IMR-90 (cell line): ENCODE data around the gene NKD1. TPM values are rescaled to one million over a fixed set of nuclear protein-coding genes. Genes with fewer than 3 reads are reported as not detected.

Source experiments
- ATAC-seq: fragments of 200-7000 bp; cut with Tn5 transposase; 2 replicates; pipeline ENCODE4 v1.9.1; 2020; ENCODE audit warnings: low read depth, mild to moderate bottlenecking, moderate library complexity
- BruUV-seq: library from RNA; stranded (reverse); fragments of 400-500 nt; replicated peaks from 2 replicates; lab custom pipeline; 2021; lab: Mats Ljungman, UMichigan
- CTCF ChIA-PET: fragments of 300-600 bp; formaldehyde crosslinking; extraction: SDS; loops from one replicate; lab custom pipeline; 2021; ENCODE audit warnings: antibody characterized with exemption; lab: Yijun Ruan, JAX
- POLR2A ChIA-PET: fragments of 300-600 bp; sonication (Branson Sonifier 250); formaldehyde crosslinking; loops from one replicate; lab custom pipeline; 2022; ENCODE audit warnings: antibody characterized with exemption; ENCODE audit not compliant: unreplicated experiment; lab: Charles Lee
- DNase-seq: peaks from one replicate; pipeline ENCODE4 v3.0.0; 2013
- H2AFZ ChIP-seq: replicated peaks from 2 replicates; pipeline ENCODE3; 2013; ENCODE audit warnings: low read length, mild to moderate bottlenecking; ENCODE audit not compliant: poor library complexity
- H2AK5ac ChIP-seq: 2 replicates; pipeline ENCODE4 v1.6.1; 2013; ENCODE audit warnings: low read depth, low read length, inconsistent platforms
- H2AK9ac ChIP-seq: replicated peaks from 2 replicates; pipeline ENCODE3; 2013; ENCODE audit warnings: mild to moderate bottlenecking, low read depth, low read length, moderate library complexity; ENCODE audit not compliant: poor library complexity
- H2BK120ac ChIP-seq: 2 replicates; pipeline ENCODE4 v1.6.1; 2013; ENCODE audit warnings: low read depth, low read length, inconsistent platforms
- H2BK15ac ChIP-seq: 3 replicates; pipeline ENCODE4 v1.6.1; 2013; ENCODE audit warnings: low read depth, low read length, inconsistent platforms
- H2BK20ac ChIP-seq: 2 replicates; pipeline ENCODE4 v1.6.1; 2013; ENCODE audit warnings: low read depth, mild to moderate bottlenecking, inconsistent platforms, low read length, moderate library complexity
- H2BK5ac ChIP-seq: 2 replicates; pipeline ENCODE4 v1.6.1; 2013; ENCODE audit warnings: mild to moderate bottlenecking, low read depth, low read length, inconsistent platforms; ENCODE audit not compliant: poor library complexity, severe bottlenecking
- H3K14ac ChIP-seq: replicated peaks from 2 replicates; pipeline ENCODE4 v1.6.1; 2013; ENCODE audit warnings: low read depth, low read length, inconsistent platforms
- H3K18ac ChIP-seq: 2 replicates; pipeline ENCODE4 v1.6.1; 2013; ENCODE audit warnings: low read depth, low read length, control low read depth
- H3K23ac ChIP-seq: 2 replicates; pipeline ENCODE4 v1.6.1; 2013; ENCODE audit warnings: low read depth, low read length, inconsistent platforms
- H3K27ac ChIP-seq: 2 replicates; pipeline ENCODE4 v1.5.1; 2013; ENCODE audit warnings: mild to moderate bottlenecking, control low read depth, low read length; ENCODE audit not compliant: insufficient read depth
- H3K27me3 ChIP-seq: 2 replicates; pipeline ENCODE4 v1.6.1; 2013; ENCODE audit warnings: low read length; ENCODE audit not compliant: control insufficient read depth, insufficient read depth
- H3K36me3 ChIP-seq: 2 replicates; pipeline ENCODE4 v1.6.1; 2013; ENCODE audit warnings: low read length, mixed read lengths; ENCODE audit not compliant: control insufficient read depth, insufficient read depth
- H3K4ac ChIP-seq: 2 replicates; pipeline ENCODE4 v1.6.1; 2013; ENCODE audit warnings: low read depth, low read length, inconsistent platforms
- H3K4me1 ChIP-seq: 2 replicates; pipeline ENCODE4 v1.6.1; 2013; ENCODE audit warnings: low read length, mixed read lengths; ENCODE audit not compliant: control insufficient read depth, insufficient read depth
- H3K4me2 ChIP-seq: 2 replicates; pipeline ENCODE4 v1.6.1; 2013; ENCODE audit warnings: low read depth, mild to moderate bottlenecking, control low read depth, low read length, moderate library complexity
- H3K4me3 ChIP-seq: 2 replicates; pipeline ENCODE4 v1.5.1; 2013; ENCODE audit warnings: low read depth, mild to moderate bottlenecking, control low read depth, low read length, moderate library complexity; ENCODE audit not compliant: insufficient read depth
- H3K56ac ChIP-seq: 2 replicates; pipeline ENCODE4 v1.6.1; 2013; ENCODE audit warnings: low read length, inconsistent platforms; ENCODE audit not compliant: insufficient read depth; ENCODE audit errors: extremely low read depth
- H3K79me1 ChIP-seq, 2 experiments: 2 replicates each; pipeline ENCODE4 v1.6.1; 2013; ENCODE audit warnings: low read length in 2 of 2, inconsistent platforms in 1 of 2, low read depth in 1 of 2
- H3K9ac ChIP-seq: 2 replicates; pipeline ENCODE4 v1.6.1; 2013; ENCODE audit warnings: low read depth, low read length, control low read depth
- H3K9me1 ChIP-seq: 2 replicates; pipeline ENCODE4 v1.6.1; 2013; ENCODE audit warnings: low read length, inconsistent platforms; ENCODE audit not compliant: insufficient read depth
- H3K9me3 ChIP-seq: 2 replicates; pipeline ENCODE4 v1.6.1; 2013; ENCODE audit warnings: low read length; ENCODE audit not compliant: control insufficient read depth, insufficient read depth
- H4K20me1 ChIP-seq: 2 replicates; pipeline ENCODE4 v1.6.1; 2013; ENCODE audit warnings: low read length, inconsistent platforms; ENCODE audit not compliant: insufficient read depth
- H4K5ac ChIP-seq: 2 replicates; pipeline ENCODE4 v1.6.1; 2013; ENCODE audit warnings: mild to moderate bottlenecking, low read depth, low read length, control low read depth
- H4K8ac ChIP-seq, 2 experiments: 2 replicates each; pipeline ENCODE4 v1.6.1; 2013; ENCODE audit warnings: low read depth in 2 of 2, low read length in 2 of 2, control low read depth in 1 of 2, inconsistent platforms in 1 of 2
- H4K91ac ChIP-seq: 2 replicates; pipeline ENCODE4 v1.6.1; 2013; ENCODE audit warnings: low read depth, low read length, inconsistent platforms; ENCODE audit not compliant: insufficient read depth
- CEBPB ChIP-seq: IDR thresholded peaks from 2 replicates; pipeline ENCODE4 v1.6.1; 2012; ENCODE audit warnings: low read depth, low read length, improper control_type of control experiment
- CHD1 ChIP-seq: IDR thresholded peaks from 2 replicates; pipeline ENCODE4 v1.6.1; 2012; ENCODE audit warnings: low read depth, low read length, improper control_type of control experiment
- ELK1 ChIP-seq: fragments of 150-350 bp; IDR thresholded peaks from 2 replicates; pipeline ENCODE4 v1.6.1; 2016; ENCODE audit warnings: low read depth, mild to moderate bottlenecking, low read length, moderate library complexity, borderline replicate concordance
- MAFK ChIP-seq: IDR thresholded peaks from 2 replicates; pipeline ENCODE4 v1.6.1; 2012; ENCODE audit warnings: low read depth, low read length, improper control_type of control experiment
- POLR2A ChIP-seq: IDR thresholded peaks from 2 replicates; pipeline ENCODE4 v1.6.1; 2012; ENCODE audit warnings: mild to moderate bottlenecking, low read depth, low read length
- RAD21 ChIP-seq: IDR thresholded peaks from 2 replicates; pipeline ENCODE4 v1.6.1; 2012; ENCODE audit warnings: low read length, improper control_type of control experiment
- SMC3 ChIP-seq: fragments of 150-350 bp; IDR thresholded peaks from 2 replicates; pipeline ENCODE4 v1.6.1; 2016; ENCODE audit warnings: low read depth, mild to moderate bottlenecking, antibody characterized with exemption, low read length, moderate library complexity
- USF2 ChIP-seq: fragments of 150-350 bp; IDR thresholded peaks from 2 replicates; pipeline ENCODE4 v1.6.1; 2017; ENCODE audit warnings: mild to moderate bottlenecking, antibody characterized with exemption, low read length, low read depth
- WGBS, 2 experiments: methylation state at CpG; one replicate each; pipeline versions ENCODE4 v1.1.5 to v1.1.7; 2013; ENCODE audit warnings: missing lambda C conversion rate in 2 of 2; ENCODE audit not compliant: insufficient read length in 1 of 2; ENCODE audit errors: extremely low coverage in 2 of 2; 5-methylcytosine and 5-hydroxymethylcytosine counted together
- dilution Hi-C: fragments of 300-500 bp; cut with HindIII; formaldehyde crosslinking; loops from one replicate; pipeline ENCODE4 v1.14.3; 2018; ENCODE audit warnings: low sequenced_read_pairs; ENCODE audit not compliant: unreplicated experiment
- in situ Hi-C: fragments of 300-500 bp; cut with MboI; formaldehyde crosslinking; loops from 3 replicates; pipeline ENCODE4 v1.14.3; 2019; ENCODE audit warnings: low sequenced_read_pairs, inconsistent platforms, mixed read lengths
- intact Hi-C: fragments of 100-400 bp; cut with micrococcal nuclease; formaldehyde crosslinking; loops from 2 replicates; pipeline ENCODE4 v1.10.0; 2022
- polyA plus RNA-seq, 3 experiments: library from polyadenylated mRNA; depleted of rRNA; stranded (reverse); fragments of >200 nt; gene quantifications; 2 replicates each; pipeline ENCODE4 v1.2.3, GENCODE V29; 2012; ENCODE audit warnings: low replicate concordance in 1 of 3
- total RNA-seq: library from RNA; depleted of rRNA; stranded (reverse); fragments of >200 nt; gene quantifications from 2 replicates; pipeline ENCODE4 v1.2.3, GENCODE V29; 2012

NKD1 gene
- total and polyA plus RNA-seq, 2 of the 4 experiments (the other 2 are of a cell fraction), result not detected

- Histone ChIP-seq H4K8ac (no peak overlapping the region), H3K23ac (no peak overlapping the region), H3K9me1 (no peaks in the 10 kb centered on the region), H2BK120ac (no peak overlapping the region), H2AK5ac (no peak overlapping the region), H3K27me3 (peaks cover 1% of the 10 kb centered on the region), H2BK5ac (no peak overlapping the region), H4K91ac (no peak overlapping the region), H4K5ac (no peak overlapping the region), H2BK20ac (no peak overlapping the region), H3K56ac (no peak overlapping the region), H3K4ac (no peak overlapping the region), H3K27ac (no peak overlapping the region), H2AK9ac (no peak overlapping the region), H2BK15ac (no peak overlapping the region), H3K9ac (no peak overlapping the region), H3K4me2 (no peak overlapping the region), H3K18ac (no peak overlapping the region), H3K9me3 (peaks cover 23% of the 10 kb centered on the region), H3K79me1 (no peaks in the 10 kb centered on the region), H3K4me3 (no peak overlapping the region), H3K36me3 (no peaks in the 10 kb centered on the region), H4K20me1 (no peaks in the 10 kb centered on the region), H3K4me1 (no peaks in the 10 kb centered on the region), H3K14ac (no peak overlapping the region), H2AFZ (no peak overlapping the region)
- in situ Hi-C loops, result loop anchor here (25.0 kb wide), 1 partner anchor 458 kb away; no protein-coding TSS in a partner anchor
- CTCF ChIA-PET, result interaction anchor here (1.8 kb wide), 1 partner anchor 136 kb away, joined by 7 read pairs; no protein-coding TSS in a partner anchor
- dilution Hi-C loops, result no loop called here
- intact Hi-C loops, result no loop called here
- POLR2A ChIA-PET, result no interaction called here
- DNase-seq (no peak), ATAC-seq (no peak)
- TF ChIP-seq MAFK, result no peak
- TF ChIP-seq POLR2A, result no peak
- TF ChIP-seq CEBPB, result no peak
- no peak for TF ChIP-seq SMC3
- TF ChIP-seq USF2, result no peak
- TF ChIP-seq ELK1, result no peak
- TF ChIP-seq RAD21, result no peak
- no peak for TF ChIP-seq CHD1
- 73% methylated on average over 3 of the region's 6 CpGs; no CpG with 5 or more reads in 1 of the 2 experiments for WGBS, 2 experiments
- BruUV-seq, result no TSS peak
Observed at GRCh38 chr16:50670476-50670875, 122.3 kb downstream of the NKD1 start.
